GM23248 (cell line): ENCODE measurements around the gene TBC1D12.

Experiments used
- EZH2 ChIP-seq: fragments of 200-600 bp; sonication (generic); IDR thresholded peaks from 2 replicates; pipeline ENCODE4 v1.6.1; 2018; ENCODE audit warnings: antibody characterized with exemption, mild to moderate bottlenecking; ENCODE audit not compliant: insufficient read depth, poor library complexity, severe bottlenecking
- EZH2phosphoT487 ChIP-seq: fragments of 200-600 bp; sonication (generic); IDR thresholded peaks from 2 replicates; pipeline ENCODE4 v1.6.1; 2018; ENCODE audit warnings: antibody characterized with exemption, moderate library complexity, mild to moderate bottlenecking, low read depth; ENCODE audit not compliant: insufficient read depth

DNA sequence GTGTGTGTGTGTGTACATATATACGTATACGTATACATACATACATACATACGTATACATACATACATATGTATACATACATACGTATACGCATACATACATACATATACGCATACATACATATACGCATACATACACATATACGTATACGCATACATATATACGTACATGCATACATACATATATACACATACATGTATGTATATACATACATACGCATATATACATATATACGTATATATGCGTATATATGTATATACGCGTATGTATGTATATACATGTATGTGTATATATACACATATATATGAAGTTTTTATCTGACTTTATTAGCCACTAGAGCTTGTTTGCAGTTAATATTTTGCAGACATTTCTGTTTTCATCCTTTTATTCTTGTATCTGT is 63.3 kb downstream of the TBC1D12 start:
- no peak for TF ChIP-seq EZH2
- TF ChIP-seq EZH2phosphoT487 = no peak
